ENCODE data around the gene RAB7A.
"Not testable (repeated sequence)": the region's sequence is repeated elsewhere in the genome, so short reads cannot be mapped to it uniquely, and the experiment has no call there.

RAB7A gene

GRCh38 chr3:128710816-128711433 is 15.1 kb upstream of the RAB7A start:
- DNase-seq (ENCODE audit: low read depth), result no peak

- no peak for DNase-seq (ENCODE audit: low read depth)
Measured at GRCh38 chr3:128712848-128713247, 13.1 kb upstream of the RAB7A start.

GRCh38 chr3:128714887-128715491 is 11.0 kb upstream of the RAB7A start:
- no peak for DNase-seq (ENCODE audit: low read depth)

GRCh38 chr3:128718892-128719291 is 7.1 kb upstream of the RAB7A start:
- DNase-seq (ENCODE audit: low read depth), result not testable (repeated sequence)

- no peak for DNase-seq (ENCODE audit: low read depth)
Measured at GRCh38 chr3:128720891-128721290, 5.1 kb upstream of the RAB7A start.

- DNase-seq (ENCODE audit: low read depth), result no peak
Measured at GRCh38 chr3:128723477-128723876, 2.5 kb upstream of the RAB7A start.

- no peak for DNase-seq (ENCODE audit: low read depth)
Measured at GRCh38 chr3:128725547-128726022, 398 bp upstream of the RAB7A start.

- DNase-seq (ENCODE audit: low read depth), result no peak
Measured at GRCh38 chr3:128727059-128727458, 1.1 kb downstream of the RAB7A start.

- no peak for DNase-seq (ENCODE audit: low read depth)
Measured at GRCh38 chr3:128727485-128727884, 1.5 kb downstream of the RAB7A start.

- DNase-seq (ENCODE audit: low read depth), result no peak
Measured at GRCh38 chr3:128727996-128728395, 2.0 kb downstream of the RAB7A start.

GRCh38 chr3:128728521-128728920 is 2.5 kb downstream of the RAB7A start:
- DNase-seq (ENCODE audit: low read depth), result not testable (repeated sequence)

- DNase-seq (ENCODE audit: low read depth), result no peak
Measured at GRCh38 chr3:128730471-128730870, 4.5 kb downstream of the RAB7A start.

- no peak for DNase-seq (ENCODE audit: low read depth)
Measured at GRCh38 chr3:128734523-128735189, 8.7 kb downstream of the RAB7A start.

GRCh38 chr3:128735287-128735686 is 9.3 kb downstream of the RAB7A start:
- no peak for DNase-seq (ENCODE audit: low read depth)

GRCh38 chr3:128735884-128736283 is 9.9 kb downstream of the RAB7A start:
- no peak for DNase-seq (ENCODE audit: low read depth)

- no peak for DNase-seq (ENCODE audit: low read depth)
Measured at GRCh38 chr3:128736601-128737000, 10.6 kb downstream of the RAB7A start.

GRCh38 chr3:128740621-128741020 is 14.6 kb downstream of the RAB7A start:
- DNase-seq (ENCODE audit: low read depth), result no peak

- no peak for DNase-seq (ENCODE audit: low read depth)
Measured at GRCh38 chr3:128742821-128743594, 17.0 kb downstream of the RAB7A start.

- no peak for DNase-seq (ENCODE audit: low read depth)
Measured at GRCh38 chr3:128745742-128746141, 19.8 kb downstream of the RAB7A start.

GRCh38 chr3:128746881-128747280 is 20.9 kb downstream of the RAB7A start:
- DNase-seq (ENCODE audit: low read depth), result no peak

GRCh38 chr3:128748557-128748956 is 22.6 kb downstream of the RAB7A start:
- DNase-seq (ENCODE audit: low read depth), result no peak

GRCh38 chr3:128749035-128749434 is 23.1 kb downstream of the RAB7A start:
- DNase-seq (ENCODE audit: low read depth), result no peak
